MM.1S (cell line): ENCODE measurements around the gene ICA1L.

Source experiments
- DNase-seq: peaks from one replicate; pipeline ENCODE4 v3.0.0-alpha.2; 2015
- H2AFZ ChIP-seq: fragments of 300-600 bp; sonication (generic); 2 replicates; pipeline ENCODE4 v1.6.0; 2016; ENCODE audit warnings: antibody characterized with exemption, low read length
- H3F3A ChIP-seq: fragments of 300-600 bp; sonication (generic); 2 replicates; pipeline ENCODE4 v1.6.1; 2016; ENCODE audit warnings: mild to moderate bottlenecking, antibody characterized with exemption, low read length, moderate library complexity, mixed read lengths; ENCODE audit not compliant: insufficient read depth
- H3K27ac ChIP-seq: fragments of 300-600 bp; sonication (generic); 2 replicates; pipeline ENCODE4 v1.5.1; 2016; ENCODE audit warnings: mild to moderate bottlenecking, low read length
- H3K27me3 ChIP-seq: fragments of 300-600 bp; sonication (generic); replicated peaks from 2 replicates; pipeline ENCODE4 v1.6.0; 2016; ENCODE audit warnings: low read length; ENCODE audit not compliant: insufficient read depth
- H3K36me3 ChIP-seq: fragments of 300-600 bp; sonication (generic); replicated peaks from 2 replicates; pipeline ENCODE4 v1.6.1; 2016; ENCODE audit warnings: mild to moderate bottlenecking, low read length, mixed read lengths; ENCODE audit not compliant: insufficient read depth
- H3K4me1 ChIP-seq: fragments of 300-600 bp; sonication (generic); 2 replicates; pipeline ENCODE4 v1.6.1; 2016; ENCODE audit warnings: low read length, mixed read lengths
- H3K4me2 ChIP-seq: fragments of 300-600 bp; sonication (generic); 2 replicates; pipeline ENCODE4 v1.6.0; 2016; ENCODE audit warnings: low read depth, low read length
- H3K4me3 ChIP-seq: fragments of 300-600 bp; sonication (generic); 2 replicates; pipeline ENCODE4 v1.5.1; 2016; ENCODE audit warnings: low read length, mixed read lengths
- H3K79me2 ChIP-seq: fragments of 300-600 bp; sonication (generic); 2 replicates; pipeline ENCODE4 v1.6.1; 2016; ENCODE audit warnings: mixed run types, low read length, mixed read lengths
- H3K9ac ChIP-seq: fragments of 300-600 bp; sonication (generic); 2 replicates; pipeline ENCODE4 v1.6.1; 2016; ENCODE audit warnings: low read length, mixed read lengths
- H3K9me2 ChIP-seq: fragments of 300-600 bp; sonication (generic); replicated peaks from 2 replicates; pipeline ENCODE4 v1.6.1; 2016; ENCODE audit warnings: mild to moderate bottlenecking, low read length, mixed read lengths; ENCODE audit not compliant: insufficient read depth
- H3K9me3 ChIP-seq: fragments of 300-600 bp; sonication (generic); replicated peaks from 2 replicates; pipeline ENCODE4 v1.6.1; 2016; ENCODE audit warnings: mild to moderate bottlenecking, low read length, mixed read lengths; ENCODE audit not compliant: insufficient read depth
- H4K20me1 ChIP-seq: fragments of 300-600 bp; sonication (generic); 2 replicates; pipeline ENCODE4 v1.6.1; 2016; ENCODE audit warnings: mild to moderate bottlenecking, low read length, moderate library complexity, mixed read lengths; ENCODE audit not compliant: insufficient read depth
- EZH2 ChIP-seq: fragments of 300-600 bp; sonication (generic); optimal IDR thresholded peaks from 2 replicates; pipeline ENCODE3; 2017; ENCODE audit warnings: low read depth, mild to moderate bottlenecking, antibody characterized with exemption, low read length, mixed read lengths
- EZH2phosphoT487 ChIP-seq: fragments of 300-600 bp; sonication (generic); IDR thresholded peaks from 2 replicates; pipeline ENCODE4 v1.6.1; 2018; ENCODE audit warnings: antibody characterized with exemption, low read length
- TF ChIP-seq, protein P1 (sequence below): fragments of 300-600 bp; sonication (generic); IDR thresholded peaks from 2 replicates; pipeline ENCODE4 v1.5.1; 2016; ENCODE audit warnings: antibody characterized with exemption, low read length, mixed read lengths

Gene ICA1L

DNA sequence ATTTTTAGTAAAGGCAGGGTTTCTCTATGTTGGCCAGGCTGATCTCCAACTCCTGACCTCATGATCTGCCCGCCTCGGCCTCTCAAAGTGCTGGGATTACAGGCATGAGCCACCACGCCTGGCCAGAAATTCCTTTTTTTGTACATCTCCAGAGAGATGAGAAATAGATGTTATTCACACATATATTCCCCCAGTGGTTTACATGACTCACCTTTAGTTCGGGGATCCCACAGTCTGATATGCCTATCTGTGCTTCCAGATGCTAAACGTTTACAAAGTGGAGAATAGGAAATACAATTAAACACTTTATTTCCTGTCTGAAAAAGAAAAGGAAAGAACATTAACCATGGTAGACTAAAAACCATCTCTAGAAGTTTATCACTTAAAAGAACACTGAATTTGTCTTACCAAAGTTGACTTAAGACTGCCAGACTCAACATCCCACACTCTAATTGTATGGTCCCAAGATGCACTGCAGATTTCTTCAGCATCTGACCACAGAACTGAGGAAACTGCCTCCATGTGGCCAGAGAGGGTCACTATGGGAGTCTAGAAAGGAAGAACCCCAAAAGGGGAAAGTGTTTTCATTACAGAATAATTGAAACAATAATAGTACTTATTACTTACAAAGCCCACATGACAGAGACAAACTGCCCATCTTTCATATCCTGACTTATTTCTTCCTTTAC lies 12.6 kb upstream of the ICA1L start:
- Histone ChIP-seq H3K36me3 (no peaks in the 10 kb centered on the region; the same call in 1 of the 2 replicates), H3K4me3 (no peak overlapping the region)
- TF ChIP-seq EZH2phosphoT487 = no peak
- TF ChIP-seq EZH2 = no peak
- TF ChIP-seq, protein P1, sequence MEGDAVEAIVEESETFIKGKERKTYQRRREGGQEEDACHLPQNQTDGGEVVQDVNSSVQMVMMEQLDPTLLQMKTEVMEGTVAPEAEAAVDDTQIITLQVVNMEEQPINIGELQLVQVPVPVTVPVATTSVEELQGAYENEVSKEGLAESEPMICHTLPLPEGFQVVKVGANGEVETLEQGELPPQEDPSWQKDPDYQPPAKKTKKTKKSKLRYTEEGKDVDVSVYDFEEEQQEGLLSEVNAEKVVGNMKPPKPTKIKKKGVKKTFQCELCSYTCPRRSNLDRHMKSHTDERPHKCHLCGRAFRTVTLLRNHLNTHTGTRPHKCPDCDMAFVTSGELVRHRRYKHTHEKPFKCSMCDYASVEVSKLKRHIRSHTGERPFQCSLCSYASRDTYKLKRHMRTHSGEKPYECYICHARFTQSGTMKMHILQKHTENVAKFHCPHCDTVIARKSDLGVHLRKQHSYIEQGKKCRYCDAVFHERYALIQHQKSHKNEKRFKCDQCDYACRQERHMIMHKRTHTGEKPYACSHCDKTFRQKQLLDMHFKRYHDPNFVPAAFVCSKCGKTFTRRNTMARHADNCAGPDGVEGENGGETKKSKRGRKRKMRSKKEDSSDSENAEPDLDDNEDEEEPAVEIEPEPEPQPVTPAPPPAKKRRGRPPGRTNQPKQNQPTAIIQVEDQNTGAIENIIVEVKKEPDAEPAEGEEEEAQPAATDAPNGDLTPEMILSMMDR = no peak

DNA sequence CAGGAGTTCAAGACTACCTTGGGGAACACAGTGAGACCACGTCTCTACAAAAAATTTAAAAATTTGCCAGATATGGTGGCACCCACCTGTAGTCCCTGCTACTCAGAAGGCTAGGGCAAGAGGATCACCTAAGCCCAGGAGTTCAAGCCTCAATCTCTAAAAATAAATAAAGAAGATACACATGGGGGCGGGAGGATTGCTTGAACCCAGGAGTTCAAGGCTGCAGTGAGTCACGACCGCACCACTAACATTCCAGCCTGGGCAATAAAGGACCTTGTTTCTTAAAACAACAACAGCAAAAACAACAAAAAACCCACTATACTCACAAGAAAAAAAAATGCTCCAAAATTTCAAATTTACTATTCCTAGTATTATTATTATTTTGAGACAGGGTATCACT lies 10.0 kb upstream of the ICA1L start:
- Histone ChIP-seq H3K36me3 (no peaks in the 10 kb centered on the region), H4K20me1 (no peaks in the 10 kb centered on the region), H3K79me2 (no peaks in the 10 kb centered on the region), H3F3A (no peaks in the 10 kb centered on the region; the same call in 1 of the 2 replicates), H3K9ac (no peak overlapping the region), H3K9me3 (no peaks in the 10 kb centered on the region), H2AFZ (no peak overlapping the region), H3K4me1 (no peaks in the 10 kb centered on the region), H3K27ac (no peak overlapping the region), H3K27me3 (no peaks in the 10 kb centered on the region), H3K9me2 (no peaks in the 10 kb centered on the region), H3K4me2 (no peak overlapping the region), H3K4me3 (no peak overlapping the region)
- DNase-seq = no peak
- TF ChIP-seq EZH2 (no peak), EZH2phosphoT487 (no peak)
- TF ChIP-seq, protein P1 = no peak

More for the DNA sequence above, 12.6 kb upstream of the ICA1L start:
- Histone ChIP-seq H3K4me2 (no peak overlapping the region), H3K9ac (no peak overlapping the region), H3K4me1 (no peaks in the 10 kb centered on the region), H4K20me1 (no peaks in the 10 kb centered on the region), H3K79me2 (no peaks in the 10 kb centered on the region), H3K27me3 (no peaks in the 10 kb centered on the region), H3K9me3 (no peaks in the 10 kb centered on the region), H2AFZ (no peak overlapping the region), H3F3A (no peaks in the 10 kb centered on the region; the same call in 1 of the 2 replicates), H3K27ac (no peak overlapping the region), H3K9me2 (no peaks in the 10 kb centered on the region)
- DNase-seq = no peak

DNA sequence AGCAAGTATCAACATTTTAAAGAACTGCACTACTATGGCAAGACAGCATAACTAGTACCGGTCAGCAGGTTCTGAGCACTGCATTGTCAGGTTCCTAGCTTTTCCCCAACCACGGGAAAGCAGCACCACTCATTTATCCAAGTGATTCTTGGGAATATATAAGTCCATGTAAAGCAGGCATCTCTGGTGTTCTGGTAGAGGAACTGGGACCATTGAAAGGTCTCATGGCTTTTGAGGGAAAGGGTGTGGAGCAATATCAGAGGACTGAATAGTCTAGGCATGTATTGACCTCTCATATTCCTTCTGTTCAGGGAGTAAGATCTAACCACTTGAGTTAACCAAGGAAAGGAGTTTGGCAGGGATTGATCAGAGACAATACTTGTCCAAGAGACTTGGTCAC lies 6.1 kb upstream of the ICA1L start:
- Histone ChIP-seq H3K9me3 (no peaks in the 10 kb centered on the region), H3K36me3 (no peaks in the 10 kb centered on the region), H3K4me3 (no peak overlapping the region), H3K27ac (no peak overlapping the region), H3K27me3 (no peaks in the 10 kb centered on the region), H3F3A (no peaks in the 10 kb centered on the region), H3K4me1 (no peaks in the 10 kb centered on the region), H4K20me1 (no peaks in the 10 kb centered on the region), H3K4me2 (no peak overlapping the region), H3K9me2 (no peaks in the 10 kb centered on the region), H3K79me2 (no peaks in the 10 kb centered on the region), H3K9ac (no peak overlapping the region), H2AFZ (no peak overlapping the region)
- TF ChIP-seq, protein P1 = no peak
- TF ChIP-seq EZH2phosphoT487 = no peak
- no peak for TF ChIP-seq EZH2
- no peak for DNase-seq
